Mesenchymal stem cell (in vitro differentiated cells and primary cell): ENCODE results near the gene PFDN6.

Experiments used
- DNase-seq: peaks from one replicate; pipeline ENCODE4 v3.0.0-alpha.2; 2013
- H2AFZ ChIP-seq: one replicate; pipeline ENCODE4 v1.6.1; 2013; ENCODE audit warnings: low read depth, mild to moderate bottlenecking, control low read depth, inconsistent platforms, low read length, moderate library complexity
- H2AK5ac ChIP-seq: 2 replicates; pipeline ENCODE4 v1.6.1; 2013; ENCODE audit warnings: low read length, moderate library complexity, mild to moderate bottlenecking, inconsistent platforms; ENCODE audit not compliant: severe bottlenecking
- H2BK120ac ChIP-seq: one replicate; pipeline ENCODE4 v1.6.1; 2013; ENCODE audit warnings: low read depth, mild to moderate bottlenecking, inconsistent platforms, low read length, moderate library complexity
- H2BK12ac ChIP-seq, 2 experiments: one replicate each; pipeline ENCODE4 v1.6.1; 2013; ENCODE audit warnings: inconsistent platforms in 2 of 2, low read length in 2 of 2, mild to moderate bottlenecking in 2 of 2, moderate library complexity in 2 of 2, control low read depth in 1 of 2
- H2BK15ac ChIP-seq: one replicate; pipeline ENCODE4 v1.6.1; 2013; ENCODE audit warnings: mild to moderate bottlenecking, low read depth, inconsistent platforms; ENCODE audit not compliant: poor library complexity, severe bottlenecking
- H2BK5ac ChIP-seq: 2 replicates; pipeline ENCODE4 v1.6.1; 2013; ENCODE audit warnings: low read depth, mild to moderate bottlenecking, low read length, control low read depth, inconsistent platforms; ENCODE audit not compliant: poor library complexity, severe bottlenecking
- H3K14ac ChIP-seq, 2 experiments: one replicate each; pipeline ENCODE4 v1.6.1; 2013; ENCODE audit warnings: inconsistent platforms in 2 of 2, low read length in 2 of 2, control low read depth in 1 of 2, mild to moderate bottlenecking in 1 of 2, moderate library complexity in 1 of 2
- H3K18ac ChIP-seq, 2 experiments: one replicate each; pipeline ENCODE4 v1.6.1; 2013; ENCODE audit warnings: inconsistent platforms in 2 of 2, low read length in 2 of 2, control low read depth in 1 of 2, low read depth in 1 of 2, mild to moderate bottlenecking in 1 of 2
- H3K23ac ChIP-seq, 2 experiments: one replicate each; pipeline ENCODE4 v1.6.1; 2013; ENCODE audit warnings: inconsistent platforms in 2 of 2, low read length in 2 of 2, mild to moderate bottlenecking in 2 of 2, moderate library complexity in 2 of 2, control low read depth in 1 of 2
- H3K27ac ChIP-seq: 2 replicates; pipeline ENCODE4 v1.5.1; 2013; ENCODE audit warnings: mild to moderate bottlenecking, moderate library complexity, low read length, control low read depth, inconsistent platforms; ENCODE audit not compliant: poor library complexity, severe bottlenecking
- H3K27me3 ChIP-seq, 2 experiments: 2 replicates each; pipeline versions ENCODE4 v1.6.1 to v1.7.0; 2013; ENCODE audit warnings: low read length in 2 of 2, mild to moderate bottlenecking in 2 of 2, moderate library complexity in 2 of 2, control low read depth in 1 of 2, inconsistent platforms in 1 of 2; ENCODE audit not compliant: control insufficient read depth in 1 of 2, insufficient read depth in 1 of 2
- H3K36me3 ChIP-seq, 2 experiments: 2 replicates each; pipeline versions ENCODE4 v1.6.1 to v1.7.0; 2013; ENCODE audit warnings: low read length in 2 of 2, control low read depth in 1 of 2, inconsistent platforms in 1 of 2, low read depth in 1 of 2, mild to moderate bottlenecking in 1 of 2; ENCODE audit not compliant: insufficient read depth in 2 of 2, control insufficient read depth in 1 of 2
- H3K4ac ChIP-seq, 2 experiments: one replicate each; pipeline ENCODE4 v1.6.1; 2013; ENCODE audit warnings: inconsistent platforms in 2 of 2, low read length in 2 of 2, mild to moderate bottlenecking in 2 of 2, moderate library complexity in 2 of 2, control low read depth in 1 of 2, low read depth in 1 of 2
- H3K4me1 ChIP-seq: 2 replicates; pipeline ENCODE4 v1.6.1; 2013; ENCODE audit warnings: low read depth, low read length, control low read depth; ENCODE audit not compliant: control insufficient read depth, insufficient read depth
- H3K4me2 ChIP-seq: 2 replicates; pipeline ENCODE4 v1.6.1; 2013; ENCODE audit warnings: low read length, mild to moderate bottlenecking, inconsistent platforms; ENCODE audit not compliant: poor library complexity, severe bottlenecking
- H3K4me3 ChIP-seq, 2 experiments: 2 replicates each; pipeline versions ENCODE4 v1.5.1 to v1.7.0; 2013; ENCODE audit warnings: low read length in 2 of 2, mild to moderate bottlenecking in 2 of 2, control low read depth in 1 of 2, low read depth in 1 of 2; ENCODE audit not compliant: insufficient read depth in 1 of 2
- H3K79me1 ChIP-seq: replicated peaks from 2 replicates; pipeline ENCODE4 v1.6.1; 2013; ENCODE audit warnings: mild to moderate bottlenecking, control low read depth, low read length, inconsistent platforms; ENCODE audit not compliant: poor library complexity, severe bottlenecking
- H3K9ac ChIP-seq: 2 replicates; pipeline ENCODE4 v1.7.0; 2013; ENCODE audit warnings: mild to moderate bottlenecking, low read length, moderate library complexity
- H3K9me3 ChIP-seq: 2 replicates; pipeline ENCODE4 v1.7.0; 2013; ENCODE audit warnings: mild to moderate bottlenecking, low read length; ENCODE audit not compliant: control insufficient read depth
- H4K8ac ChIP-seq: one replicate; pipeline ENCODE4 v1.6.1; 2013; ENCODE audit warnings: inconsistent platforms, mild to moderate bottlenecking, low read length, moderate library complexity
- H4K91ac ChIP-seq: one replicate; pipeline ENCODE4 v1.6.1; 2013; ENCODE audit warnings: mild to moderate bottlenecking, low read length, inconsistent platforms
- WGBS: methylation state at CpG from one replicate; pipeline ENCODE4 v1.1.7; 2013; ENCODE audit warnings: mixed read lengths; 5-methylcytosine and 5-hydroxymethylcytosine counted together

Gene PFDN6

DNA sequence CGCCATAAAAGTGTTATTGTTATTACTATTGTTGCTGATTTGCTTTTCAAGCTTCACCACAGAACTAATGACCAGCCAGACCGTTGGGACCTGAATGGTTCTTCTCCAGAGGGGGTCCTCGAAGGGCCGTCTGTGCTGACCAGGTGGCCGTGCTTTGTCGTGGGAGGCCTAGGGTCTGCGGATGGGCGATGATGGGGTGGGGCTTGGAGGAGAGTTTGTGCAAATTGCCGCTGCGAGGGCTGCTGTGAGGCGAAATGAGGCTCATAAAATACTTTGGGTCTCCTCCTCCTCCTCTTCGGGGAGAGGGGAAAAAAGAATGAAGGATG is 34.2 kb downstream of the PFDN6 start:
- peak overlapping the region; percentile 36 to 96 for H3K4me3 ChIP-seq
- no peak overlapping the region for H2BK15ac ChIP-seq
- H2BK12ac ChIP-seq, result no peak overlapping the region
- peak overlapping the region; percentile 70 for H2AFZ ChIP-seq
- peak overlapping the region; percentile 91 for H3K4me2 ChIP-seq
- H2BK5ac ChIP-seq, result no peak overlapping the region
- 8% methylated on average over 12 of the region's 12 CpGs for WGBS
- no peaks in the 10 kb centered on the region for H3K27me3 ChIP-seq
- DNase-seq, result no peak
- H4K91ac ChIP-seq, result no peak overlapping the region
- H3K9ac ChIP-seq, result peak overlapping the region; percentile 96
- peaks cover 21 to 26% of the 10 kb centered on the region in 2 experiments for H3K36me3 ChIP-seq
- peaks cover 28% of the 10 kb centered on the region for H3K4me1 ChIP-seq
- H3K27ac ChIP-seq, result no peak overlapping the region
- no peak overlapping the region for H4K8ac ChIP-seq
- no peak overlapping the region for H2BK120ac ChIP-seq
- H2AK5ac ChIP-seq, result no peak overlapping the region
- no peaks in the 10 kb centered on the region for H3K9me3 ChIP-seq
- peaks cover 9% of the 10 kb centered on the region for H3K79me1 ChIP-seq
- no peak overlapping the region for H3K14ac ChIP-seq
- no peak overlapping the region for H3K4ac ChIP-seq
- no peak overlapping the region for H3K23ac ChIP-seq
- no peak overlapping the region for H3K18ac ChIP-seq

DNA sequence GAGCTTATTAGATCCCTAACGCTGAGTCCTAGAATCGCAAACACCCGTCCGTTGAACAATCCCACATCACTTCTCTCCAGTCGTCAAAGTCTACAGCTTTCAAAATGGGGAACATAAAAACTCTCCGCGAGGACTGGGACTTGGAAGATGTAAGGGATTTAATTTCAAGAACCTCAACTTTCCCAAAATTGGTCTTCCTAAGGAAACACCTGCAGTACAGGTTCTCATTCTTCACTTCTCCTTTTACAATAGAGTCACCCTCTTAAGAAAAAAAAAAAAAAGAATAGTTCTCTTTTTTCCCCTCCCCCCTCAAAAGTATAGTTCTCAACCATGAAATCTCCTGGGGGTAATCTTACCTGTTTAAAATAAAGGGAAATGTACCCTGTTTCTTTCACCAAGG is 34.7 kb downstream of the PFDN6 start:
- Histone ChIP-seq H3K23ac (no peak overlapping the region), H3K27ac (no peak overlapping the region), H2BK12ac (no peak overlapping the region), H3K4me3 (peak overlapping the region in 1 of 2 experiments; percentile 96), H3K4me2 (no peak overlapping the region), H2BK120ac (no peak overlapping the region), H2AK5ac (no peak overlapping the region), H3K14ac (no peak overlapping the region), H4K8ac (no peak overlapping the region), H3K4me1 (peaks cover 25% of the 10 kb centered on the region), H4K91ac (no peak overlapping the region), H3K4ac (no peak overlapping the region), H3K27me3 (peaks cover 0 to 4% of the 10 kb centered on the region in 2 experiments), H2BK5ac (no peak overlapping the region), H3K79me1 (peaks cover 5% of the 10 kb centered on the region), H2BK15ac (no peak overlapping the region), H3K36me3 (peaks cover 15 to 21% of the 10 kb centered on the region in 2 experiments), H3K9ac (peak overlapping the region; percentile 96), H3K18ac (no peak overlapping the region), H3K9me3 (no peaks in the 10 kb centered on the region), H2AFZ (no peak overlapping the region)
- 78% methylated on average over 5 of the region's 7 CpGs for WGBS
- DNase-seq, result no peak

DNA sequence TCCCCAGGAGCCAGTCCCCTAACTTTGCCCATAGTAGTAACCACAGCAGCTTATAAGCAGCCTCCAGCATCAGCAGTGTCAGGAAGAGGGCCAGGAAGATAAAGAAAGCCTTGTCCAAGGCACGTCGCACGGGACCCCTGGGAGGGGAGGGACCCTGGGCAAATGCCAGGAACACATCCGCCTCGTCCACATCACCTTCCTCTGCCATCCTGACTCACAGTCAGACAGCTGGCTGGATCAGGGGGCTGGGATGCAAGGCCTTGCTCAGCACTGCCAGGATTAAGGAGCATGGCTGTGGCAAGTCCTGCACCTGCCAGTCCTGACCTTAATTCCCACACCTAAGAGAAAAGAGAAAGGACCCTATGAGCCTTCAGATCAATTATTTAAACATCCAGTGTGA is 39.7 kb downstream of the PFDN6 start:
- H3K4me1 ChIP-seq, result no peaks in the 10 kb centered on the region
- no peak overlapping the region for H2BK120ac ChIP-seq
- H3K23ac ChIP-seq, result no peak overlapping the region
- H2AFZ ChIP-seq, result no peak overlapping the region
- H3K27ac ChIP-seq, result no peak overlapping the region
- H2BK15ac ChIP-seq, result no peak overlapping the region
- H2AK5ac ChIP-seq, result no peak overlapping the region
- no peak overlapping the region for H2BK12ac ChIP-seq
- H3K4ac ChIP-seq, result no peak overlapping the region
- no peak overlapping the region for H3K18ac ChIP-seq
- H3K4me2 ChIP-seq, result no peak overlapping the region
- no peak for DNase-seq
- H3K79me1 ChIP-seq, result no peaks in the 10 kb centered on the region
- no peak overlapping the region for H3K9ac ChIP-seq
- H2BK5ac ChIP-seq, result no peak overlapping the region
- no peak overlapping the region for H3K4me3 ChIP-seq
- peaks cover 0 to 4% of the 10 kb centered on the region in 2 experiments for H3K27me3 ChIP-seq
- no peak overlapping the region for H4K91ac ChIP-seq
- no peak overlapping the region for H4K8ac ChIP-seq
- H3K36me3 ChIP-seq, result no peaks in the 10 kb centered on the region
- 64% methylated on average over 5 of the region's 5 CpGs for WGBS
- no peak overlapping the region for H3K14ac ChIP-seq
- H3K9me3 ChIP-seq, result no peaks in the 10 kb centered on the region

DNA sequence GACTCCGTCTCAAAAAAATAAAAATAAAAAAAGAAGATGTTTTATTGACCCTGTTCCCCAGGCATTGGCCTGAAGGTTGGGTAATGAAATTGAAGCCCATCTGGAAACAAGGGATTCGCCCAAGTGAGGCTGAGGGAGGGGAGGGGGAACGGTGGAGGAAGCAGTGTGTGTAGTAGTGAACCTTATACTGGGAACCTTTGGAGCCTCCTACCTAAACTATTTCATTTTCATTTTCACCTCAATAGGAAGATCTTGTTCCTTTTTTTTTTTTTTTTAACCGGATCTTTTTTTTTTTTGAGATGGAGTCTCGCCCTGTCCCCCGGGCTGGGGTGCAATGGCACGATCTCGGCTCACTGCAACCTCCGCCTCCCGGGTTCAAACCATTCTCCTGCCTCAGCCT is 41.3 kb downstream of the PFDN6 start:
- no peak overlapping the region for H2BK12ac ChIP-seq
- no peak overlapping the region for H2BK5ac ChIP-seq
- no peak for DNase-seq
- no peaks in the 10 kb centered on the region for H3K36me3 ChIP-seq
- H3K27me3 ChIP-seq, result peaks cover 0 to 7% of the 10 kb centered on the region in 2 experiments
- no peak overlapping the region for H3K4me2 ChIP-seq
- no peaks in the 10 kb centered on the region for H3K4me1 ChIP-seq
- H4K91ac ChIP-seq, result no peak overlapping the region
- H3K9me3 ChIP-seq, result no peaks in the 10 kb centered on the region
- no peak overlapping the region for H3K23ac ChIP-seq
- H3K4me3 ChIP-seq, result no peak overlapping the region
- no peak overlapping the region for H3K14ac ChIP-seq
- H2BK15ac ChIP-seq, result no peak overlapping the region
- WGBS, result 90% methylated on average over 9 of the region's 10 CpGs
- no peak overlapping the region for H3K9ac ChIP-seq
- no peak overlapping the region for H2AK5ac ChIP-seq
- H4K8ac ChIP-seq, result no peak overlapping the region
- H3K4ac ChIP-seq, result no peak overlapping the region
- no peak overlapping the region for H3K18ac ChIP-seq
- no peak overlapping the region for H2AFZ ChIP-seq
- H2BK120ac ChIP-seq, result no peak overlapping the region
- H3K79me1 ChIP-seq, result no peaks in the 10 kb centered on the region
- no peak overlapping the region for H3K27ac ChIP-seq
